ENCODE measurements around the gene ADAM22.

ADAM22 gene

GRCh38 chr7:88229302-88229995 lies 295.4 kb downstream of the ADAM22 start:
- Histone ChIP-seq H3K27ac (ENCODE audit: low read depth, low read length) (peak overlapping the region; percentile 55), H3K4me3 (ENCODE audit: low read depth in 1 of 2, low read length in 2 of 2) (peak overlapping the region in 1 of 2 donors; percentile 19), H3K9ac (ENCODE audit: low read depth in 1 of 2, low read length in 2 of 2) (peak overlapping the region in 1 of 2 donors; percentile 28), H3K9me3 (ENCODE audit: control insufficient read depth in 1 of 2, low read length in 2 of 2) (no peaks in the 10 kb centered on the region), H3K36me3 (ENCODE audit: control insufficient read depth in 1 of 2, insufficient read depth in 2 of 2, low read length in 2 of 2) (no peaks in the 10 kb centered on the region), H3K4me1 (ENCODE audit: control insufficient read depth in 1 of 2, insufficient read depth in 2 of 2, low read length in 2 of 2) (peaks cover 10% of the 10 kb centered on the region in 2 donors), H3K27me3 (ENCODE audit: control insufficient read depth in 1 of 2, insufficient read depth in 2 of 2, low read length in 2 of 2) (no peaks in the 10 kb centered on the region)

DNA sequence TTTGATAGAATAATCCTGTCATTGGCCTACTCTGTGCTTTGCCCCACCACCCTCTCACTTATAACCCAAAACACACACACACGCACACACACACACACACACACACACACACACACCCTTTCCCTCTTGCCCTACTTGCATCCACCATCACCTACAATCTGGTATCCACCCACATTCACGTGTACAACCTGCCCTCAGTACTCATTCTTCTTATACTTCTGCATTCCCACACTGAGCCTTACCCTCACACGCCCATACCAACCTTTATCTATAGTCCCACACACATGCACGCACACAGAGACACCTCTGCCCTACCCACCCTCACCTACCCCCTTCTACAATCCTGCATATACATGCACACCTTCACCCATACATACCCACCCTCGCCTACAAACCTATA lies 296.6 kb downstream of the ADAM22 start:
- Histone ChIP-seq H3K9ac (ENCODE audit: low read depth in 1 of 2, low read length in 2 of 2) (no peak overlapping the region), H3K9me3 (ENCODE audit: control insufficient read depth in 1 of 2, low read length in 2 of 2) (no peaks in the 10 kb centered on the region), H3K36me3 (ENCODE audit: control insufficient read depth in 1 of 2, insufficient read depth in 2 of 2, low read length in 2 of 2) (no peaks in the 10 kb centered on the region), H3K27ac (ENCODE audit: low read depth, low read length) (no peak overlapping the region), H3K27me3 (ENCODE audit: control insufficient read depth in 1 of 2, insufficient read depth in 2 of 2, low read length in 2 of 2) (no peaks in the 10 kb centered on the region), H3K4me1 (ENCODE audit: control insufficient read depth in 1 of 2, insufficient read depth in 2 of 2, low read length in 2 of 2) (peaks cover 10% of the 10 kb centered on the region in 2 donors), H3K4me3 (ENCODE audit: low read depth in 1 of 2, low read length in 2 of 2) (peak overlapping the region in 1 of 2 donors; percentile 19)

GRCh38 chr7:88233828-88234227 lies 299.8 kb downstream of the ADAM22 start:
- peaks cover 10% of the 10 kb centered on the region in 2 donors for H3K4me1 ChIP-seq (ENCODE audit: control insufficient read depth in 1 of 2, insufficient read depth in 2 of 2, low read length in 2 of 2)
- no peaks in the 10 kb centered on the region for H3K36me3 ChIP-seq (ENCODE audit: control insufficient read depth in 1 of 2, insufficient read depth in 2 of 2, low read length in 2 of 2)
- H3K9ac ChIP-seq (ENCODE audit: low read depth in 1 of 2, low read length in 2 of 2): no peak overlapping the region
- no peak overlapping the region for H3K4me3 ChIP-seq (ENCODE audit: low read depth in 1 of 2, low read length in 2 of 2)
- H3K27ac ChIP-seq (ENCODE audit: low read depth, low read length): no peak overlapping the region
- no peaks in the 10 kb centered on the region for H3K27me3 ChIP-seq (ENCODE audit: control insufficient read depth in 1 of 2, insufficient read depth in 2 of 2, low read length in 2 of 2)
- H3K9me3 ChIP-seq (ENCODE audit: control insufficient read depth in 1 of 2, low read length in 2 of 2): no peaks in the 10 kb centered on the region

DNA sequence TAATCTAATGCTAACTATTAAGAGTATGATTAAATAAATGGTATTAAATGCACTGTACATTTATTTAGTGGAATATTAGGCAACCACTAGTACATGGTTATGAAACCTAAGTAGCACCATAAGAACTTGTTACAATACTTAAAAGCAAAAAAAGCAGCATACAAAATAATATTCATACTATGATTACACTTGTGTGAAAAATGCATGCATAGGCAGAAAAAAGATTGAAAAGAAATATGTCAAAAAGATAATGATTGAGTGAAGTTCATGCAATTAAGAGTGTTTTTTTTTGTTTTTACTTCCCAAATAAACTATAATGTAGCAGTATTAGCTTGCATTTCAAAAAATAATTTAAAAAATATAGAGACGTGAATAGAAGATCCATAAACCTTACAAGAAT lies 305.8 kb downstream of the ADAM22 start:
- no peak overlapping the region for H3K4me3 ChIP-seq (ENCODE audit: low read depth in 1 of 2, low read length in 2 of 2)
- H3K27me3 ChIP-seq (ENCODE audit: control insufficient read depth in 1 of 2, insufficient read depth in 2 of 2, low read length in 2 of 2): no peaks in the 10 kb centered on the region
- no peaks in the 10 kb centered on the region for H3K9me3 ChIP-seq (ENCODE audit: control insufficient read depth in 1 of 2, low read length in 2 of 2)
- H3K9ac ChIP-seq (ENCODE audit: low read depth in 1 of 2, low read length in 2 of 2): no peak overlapping the region
- no peaks in the 10 kb centered on the region for H3K4me1 ChIP-seq (ENCODE audit: control insufficient read depth in 1 of 2, insufficient read depth in 2 of 2, low read length in 2 of 2)
- H3K27ac ChIP-seq (ENCODE audit: low read depth, low read length): no peak overlapping the region
- H3K36me3 ChIP-seq (ENCODE audit: control insufficient read depth in 1 of 2, insufficient read depth in 2 of 2, low read length in 2 of 2): no peaks in the 10 kb centered on the region

GRCh38 chr7:88243345-88243909 lies 309.4 kb downstream of the ADAM22 start:
- H3K27ac ChIP-seq (ENCODE audit: low read depth, low read length): no peak overlapping the region
- H3K4me3 ChIP-seq (ENCODE audit: low read depth in 1 of 2, low read length in 2 of 2): no peak overlapping the region
- H3K4me1 ChIP-seq (ENCODE audit: control insufficient read depth in 1 of 2, insufficient read depth in 2 of 2, low read length in 2 of 2): no peaks in the 10 kb centered on the region
- no peak overlapping the region for H3K9ac ChIP-seq (ENCODE audit: low read depth in 1 of 2, low read length in 2 of 2)
- H3K9me3 ChIP-seq (ENCODE audit: control insufficient read depth in 1 of 2, low read length in 2 of 2): no peaks in the 10 kb centered on the region
- no peaks in the 10 kb centered on the region for H3K27me3 ChIP-seq (ENCODE audit: control insufficient read depth in 1 of 2, insufficient read depth in 2 of 2, low read length in 2 of 2)
- no peaks in the 10 kb centered on the region for H3K36me3 ChIP-seq (ENCODE audit: control insufficient read depth in 1 of 2, insufficient read depth in 2 of 2, low read length in 2 of 2)

GRCh38 chr7:88244258-88244657 lies 310.2 kb downstream of the ADAM22 start:
- H3K4me1 ChIP-seq (ENCODE audit: control insufficient read depth in 1 of 2, insufficient read depth in 2 of 2, low read length in 2 of 2): no peaks in the 10 kb centered on the region
- no peak overlapping the region for H3K9ac ChIP-seq (ENCODE audit: low read depth in 1 of 2, low read length in 2 of 2)
- no peak overlapping the region for H3K4me3 ChIP-seq (ENCODE audit: low read depth in 1 of 2, low read length in 2 of 2)
- H3K27me3 ChIP-seq (ENCODE audit: control insufficient read depth in 1 of 2, insufficient read depth in 2 of 2, low read length in 2 of 2): no peaks in the 10 kb centered on the region
- no peaks in the 10 kb centered on the region for H3K36me3 ChIP-seq (ENCODE audit: control insufficient read depth in 1 of 2, insufficient read depth in 2 of 2, low read length in 2 of 2)
- H3K9me3 ChIP-seq (ENCODE audit: control insufficient read depth in 1 of 2, low read length in 2 of 2): no peaks in the 10 kb centered on the region
- H3K27ac ChIP-seq (ENCODE audit: low read depth, low read length): no peak overlapping the region

All from duodenal mucosa (tissue), 2 donors.